ENCODE measurements around the gene RAB27A.

DNA sequence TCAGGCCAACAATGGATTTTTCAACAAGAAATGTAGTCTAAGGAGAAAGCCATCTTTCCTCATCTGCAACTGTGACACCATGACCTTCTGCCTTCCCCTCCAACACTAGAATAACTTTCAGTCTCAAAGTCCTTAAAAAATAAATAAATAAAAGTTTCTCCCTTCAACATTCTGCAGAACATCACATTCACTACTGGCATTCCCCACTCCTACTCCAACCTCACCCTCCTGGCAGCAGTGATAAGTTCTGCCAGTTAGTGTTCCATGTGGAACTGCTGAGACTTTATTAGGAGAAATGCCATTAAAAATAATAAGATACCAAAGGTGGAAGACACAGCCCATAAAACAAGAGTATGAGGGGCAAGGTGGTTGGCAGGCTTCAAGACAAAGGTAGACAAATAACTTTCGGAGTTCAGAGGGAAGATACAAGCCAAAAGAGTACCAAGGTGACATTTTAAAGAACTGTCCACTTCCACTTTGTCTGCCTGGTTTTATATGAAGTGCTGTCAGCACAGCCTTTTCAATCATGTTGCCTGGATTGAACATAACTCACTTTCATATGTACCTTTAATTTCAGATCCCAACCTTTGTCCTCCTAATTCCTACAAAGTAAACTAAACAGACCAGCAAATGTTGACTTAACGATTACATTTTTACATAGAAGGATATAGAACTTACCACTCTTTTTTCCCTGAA is 55.4 kb downstream of the RAB27A start:
- TF ChIP-seq, protein P1, sequence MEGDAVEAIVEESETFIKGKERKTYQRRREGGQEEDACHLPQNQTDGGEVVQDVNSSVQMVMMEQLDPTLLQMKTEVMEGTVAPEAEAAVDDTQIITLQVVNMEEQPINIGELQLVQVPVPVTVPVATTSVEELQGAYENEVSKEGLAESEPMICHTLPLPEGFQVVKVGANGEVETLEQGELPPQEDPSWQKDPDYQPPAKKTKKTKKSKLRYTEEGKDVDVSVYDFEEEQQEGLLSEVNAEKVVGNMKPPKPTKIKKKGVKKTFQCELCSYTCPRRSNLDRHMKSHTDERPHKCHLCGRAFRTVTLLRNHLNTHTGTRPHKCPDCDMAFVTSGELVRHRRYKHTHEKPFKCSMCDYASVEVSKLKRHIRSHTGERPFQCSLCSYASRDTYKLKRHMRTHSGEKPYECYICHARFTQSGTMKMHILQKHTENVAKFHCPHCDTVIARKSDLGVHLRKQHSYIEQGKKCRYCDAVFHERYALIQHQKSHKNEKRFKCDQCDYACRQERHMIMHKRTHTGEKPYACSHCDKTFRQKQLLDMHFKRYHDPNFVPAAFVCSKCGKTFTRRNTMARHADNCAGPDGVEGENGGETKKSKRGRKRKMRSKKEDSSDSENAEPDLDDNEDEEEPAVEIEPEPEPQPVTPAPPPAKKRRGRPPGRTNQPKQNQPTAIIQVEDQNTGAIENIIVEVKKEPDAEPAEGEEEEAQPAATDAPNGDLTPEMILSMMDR (IDR thresholded peaks at IDR 0.05; ENCODE audit: low read depth, low read length), result no peak
- TF ChIP-seq POLR2A (IDR thresholded peaks at IDR 0.05; ENCODE audit: extremely low read depth, insufficient read length) (no peak), MYC (IDR thresholded peaks at IDR 0.05; ENCODE audit: low read depth, low read length) (no peak)
- TF ChIP-seq, protein P2, sequence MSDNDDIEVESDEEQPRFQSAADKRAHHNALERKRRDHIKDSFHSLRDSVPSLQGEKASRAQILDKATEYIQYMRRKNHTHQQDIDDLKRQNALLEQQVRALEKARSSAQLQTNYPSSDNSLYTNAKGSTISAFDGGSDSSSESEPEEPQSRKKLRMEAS (IDR thresholded peaks at IDR 0.05; ENCODE audit: low read depth, low read length), result no peak
